HepG2 (cell line): Measurements from ENCODE around the gene PTPRD. TPM values are rescaled to one million over a fixed set of nuclear protein-coding genes. Genes with fewer than 3 reads are reported as not detected.

Experiments used
- ATAC-seq: fragments of 200-7000 bp; cut with Tn5 transposase; 3 replicates; pipeline ENCODE4 v1.9.1; 2020; ENCODE audit warnings: mild to moderate bottlenecking, moderate library complexity
- BruUV-seq: library from RNA; stranded (reverse); fragments of 400-500 nt; replicated peaks from 2 replicates; lab custom pipeline; 2021; lab: Mats Ljungman, UMichigan
- CTCF ChIA-PET: fragments of 300-600 bp; formaldehyde crosslinking; extraction: SDS; loops from one replicate; lab custom pipeline; 2021; ENCODE audit warnings: low total read pairs, inconsistent platforms, low intra/inter-chr PET ratio; lab: Yijun Ruan, JAX
- POLR2A ChIA-PET: fragments of 350-600 bp; sonication (Branson Sonifier 250); formaldehyde crosslinking; loops from one replicate; lab custom pipeline; 2020; ENCODE audit warnings: antibody characterized with exemption, inconsistent platforms; lab: Yijun Ruan, JAX
- DNase-seq: peaks from one replicate; pipeline ENCODE4 v3.0.0-alpha.2; 2015; ENCODE audit warnings: low spot score
- FAIRE-seq: peaks from 3 replicates; lab custom pipeline; 2011; peaks lifted over from hg19 to GRCh38; lab: Jason Lieb, UNC
- H2AFZ ChIP-seq: one replicate; pipeline ENCODE4 v1.6.1; 2011; ENCODE audit warnings: low read length, inconsistent platforms
- H3K27ac ChIP-seq: fragments of 300-600 bp; 3 replicates; pipeline ENCODE4 v1.8.0; 2011; ENCODE audit warnings: mixed run types, mild to moderate bottlenecking, mixed read lengths, low read length, inconsistent platforms; ENCODE audit not compliant: insufficient read depth; ENCODE audit errors: extremely low read length
- H3K27me3 ChIP-seq, 2 experiments: fragments of 200-600 bp in 1 of 2; 2 replicates in 1 of 2; 3 replicates in 1 of 2; pipeline versions ENCODE4 v1.6.0 to v1.8.0; 2011; ENCODE audit warnings: low read length in 2 of 2, mild to moderate bottlenecking in 2 of 2, moderate library complexity in 2 of 2, inconsistent platforms in 1 of 2; ENCODE audit not compliant: insufficient read depth in 2 of 2, control insufficient read depth in 1 of 2
- H3K36me3 ChIP-seq, 2 experiments: fragments of 200-600 bp in 1 of 2; replicated peaks in 1 of 2; 2 replicates in 1 of 2; 3 replicates in 1 of 2; pipeline versions ENCODE4 v1.5.1 to v1.8.0; 2011; ENCODE audit warnings: low read length in 2 of 2, inconsistent platforms in 1 of 2; ENCODE audit not compliant: insufficient read depth in 2 of 2, control insufficient read depth in 1 of 2
- H3K4me1 ChIP-seq: 2 replicates; pipeline ENCODE4 v1.5.1; 2012; ENCODE audit warnings: low read length, inconsistent platforms; ENCODE audit not compliant: insufficient read depth
- H3K4me2 ChIP-seq: 2 replicates; pipeline ENCODE4 v1.6.0; 2011; ENCODE audit warnings: low read depth, low read length, inconsistent platforms
- H3K4me3 ChIP-seq, 3 experiments: fragments of 200-600 bp in 1 of 3; sonication (generic), shearing (Covaris generic) in 1 of 3; replicated peaks in 1 of 3; 2 replicates each; pipeline ENCODE4 v1.5.1; 2011 to 2016; ENCODE audit warnings: low read length in 3 of 3, inconsistent platforms in 2 of 3, low read depth in 2 of 3, mild to moderate bottlenecking in 2 of 3, control low read depth in 1 of 3, mixed read lengths in 1 of 3; ENCODE audit not compliant: insufficient read depth in 1 of 3
- H3K79me2 ChIP-seq: one replicate; pipeline ENCODE4 v1.6.1; 2011; ENCODE audit warnings: low read length, inconsistent platforms; ENCODE audit not compliant: insufficient read depth
- H3K9ac ChIP-seq: 2 replicates; pipeline ENCODE4 v1.6.0; 2011; ENCODE audit warnings: mild to moderate bottlenecking, low read depth, low read length, inconsistent platforms; ENCODE audit not compliant: insufficient read depth
- H3K9me3 ChIP-seq: 2 replicates; pipeline ENCODE4 v1.5.1; 2012; ENCODE audit warnings: mild to moderate bottlenecking, low read length
- H4K20me1 ChIP-seq: 2 replicates; pipeline ENCODE4 v1.6.0; 2011; ENCODE audit warnings: inconsistent platforms, mild to moderate bottlenecking, low read length, moderate library complexity; ENCODE audit not compliant: insufficient read depth
- ARID2 ChIP-seq: sonication (generic); formaldehyde crosslinking; IDR thresholded peaks from 2 replicates; pipeline ENCODE4 v1.8.1; 2022; ENCODE audit warnings: mild to moderate bottlenecking, missing genetic modification reagents, borderline replicate concordance
- CEBPB ChIP-seq: IDR thresholded peaks from 2 replicates; pipeline ENCODE4 v1.6.1; 2011; ENCODE audit warnings: low read depth, low read length, improper control_type of control experiment, borderline replicate concordance
- EHMT2 ChIP-seq: fragments of 200-600 bp; sonication (generic); IDR thresholded peaks from 2 replicates; pipeline ENCODE4 v1.7.0; 2017; ENCODE audit warnings: antibody characterized with exemption, low read depth, low read length, borderline replicate concordance
- ESRRA ChIP-seq: sonication (generic); formaldehyde crosslinking; IDR thresholded peaks from 2 replicates; pipeline ENCODE4 v1.5.1; 2020; ENCODE audit warnings: mild to moderate bottlenecking, low read depth, missing genetic modification reagents
- FOSL2 ChIP-seq: sonication (generic); formaldehyde crosslinking; IDR thresholded peaks from 2 replicates; pipeline ENCODE4 v1.4.0; 2020; ENCODE audit warnings: missing genetic modification reagents
- NFYB ChIP-seq: sonication (generic); formaldehyde crosslinking; IDR thresholded peaks from 2 replicates; pipeline ENCODE4 v1.4.0; 2020; ENCODE audit warnings: missing genetic modification reagents
- RFX1 ChIP-seq: fragments of 450-650 bp; IDR thresholded peaks from 2 replicates; pipeline ENCODE4 v1.6.1; 2017
- SNRNP70 ChIP-seq: fragments of 200-400 bp; formaldehyde crosslinking; IDR thresholded peaks from 2 replicates; pipeline ENCODE4 v1.6.1; 2017; ENCODE audit warnings: mild to moderate bottlenecking, low read depth, low read length, moderate library complexity
- ZNF7 ChIP-seq: IDR thresholded peaks from 2 replicates; pipeline ENCODE4 v1.6.1; 2016; ENCODE audit warnings: missing biosample characterization, missing genetic modification reagents
- WGBS: methylation state at CpG from one replicate; pipeline ENCODE4 v1.1.6; 2017; ENCODE audit warnings: low lambda C conversion rate; 5-methylcytosine and 5-hydroxymethylcytosine counted together
- in situ Hi-C: cut with HindIII; loops from 2 replicates; pipeline ENCODE4 v1.10.0; 2017; ENCODE audit warnings: low pct_unique_long_range_greater_than_20kb; ENCODE audit not compliant: extremely low pct_ligation_motif_present
- intact Hi-C: fragments of 100-400 bp; cut with micrococcal nuclease; formaldehyde crosslinking; loops from one replicate; pipeline ENCODE4 v1.10.0; 2022; ENCODE audit not compliant: unreplicated experiment
- polyA plus RNA-seq, 8 experiments: library from polyadenylated mRNA; depleted of rRNA in 3 of 8; stranded (reverse) in 7 of 8; unstranded in 1 of 8; fragments of >200 nt; fragmentation: Illumina TruSeq in 4 of 8; extraction: Trizol in 4 of 8; gene quantifications; 2 replicates each; pipeline versions ENCODE4 v1.2.1 to v1.2.3, GENCODE V29; 2011 to 2016; ENCODE audit warnings: low read depth in 4 of 8, missing spikeins in 1 of 8, mixed read lengths in 1 of 8; ENCODE audit not compliant: insufficient read depth in 1 of 8
- total RNA-seq, 5 experiments: library from RNA; depleted of rRNA; stranded (reverse); fragments of >200 nt; fragmentation: Illumina TruSeq; extraction: Trizol; gene quantifications; 2 replicates each; pipeline ENCODE4 v1.2.3, GENCODE V29; 2016; ENCODE audit warnings: low read depth in 1 of 5
- TF ChIP-seq, protein P1 (sequence below): sonication (generic); formaldehyde crosslinking; IDR thresholded peaks from 2 replicates; pipeline ENCODE4 v1.5.0; 2020; ENCODE audit warnings: missing genetic modification reagents
- TF ChIP-seq, protein P2 (sequence below), 2 experiments: fragments of 450-650 bp in 1 of 2; sonication (generic) in 1 of 2; formaldehyde crosslinking; IDR thresholded peaks; 2 replicates each; pipeline versions ENCODE4 v1.5.0 to v1.8.0; 2020 to 2022; ENCODE audit warnings: mild to moderate bottlenecking in 1 of 2, missing genetic modification reagents in 1 of 2

PTPRD gene
- total and polyA plus RNA-seq, 2 of the 13 experiments (the other 11 are each of a cell fraction or from before 2014, with no cell fraction given), result 0.05 TPM; not detected in 1

DNA sequence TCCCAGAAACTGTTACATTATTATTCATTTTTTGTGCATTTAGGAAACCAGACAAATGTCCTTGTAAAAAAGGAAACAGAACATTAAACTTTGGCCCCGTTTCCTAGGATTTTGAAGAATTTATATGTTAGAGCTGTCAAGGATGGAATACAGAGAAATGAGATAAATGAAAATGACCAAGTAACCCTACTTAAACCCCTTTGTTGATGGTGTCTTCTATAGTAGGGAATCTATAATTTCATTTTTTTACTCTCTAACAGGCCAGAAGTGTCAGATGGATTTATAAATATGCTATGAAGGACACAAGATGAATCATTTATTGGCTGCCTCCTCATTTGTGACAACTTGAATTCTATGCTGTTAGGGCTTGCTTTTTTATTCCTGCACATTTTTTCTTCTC, 1047.1 kb downstream of the PTPRD start:
- H3K4me1 ChIP-seq, result no peaks in the 10 kb centered on the region
- no peak for DNase-seq
- POLR2A ChIA-PET, result no interaction called here
- TF ChIP-seq ZNF7 (CRISPR knock-in tag) (no peak), NFYB (no peak), ARID2 (CRISPR knock-in tag) (no peak), CEBPB (no peak)
- TF ChIP-seq, all 625 proteins: peak for 0
- H3K4me2 ChIP-seq, result no peak overlapping the region
- intact Hi-C loops, result no loop called here
- no peaks in the 10 kb centered on the region for H3K27me3 ChIP-seq
- BruUV-seq, result no TSS peak
- no peaks in the 10 kb centered on the region for H3K9me3 ChIP-seq
- CTCF ChIA-PET, result no interaction called here
- H3K4me3 ChIP-seq, result no peak overlapping the region
- H2AFZ ChIP-seq, result no peak overlapping the region
- in situ Hi-C loops, result no loop called here
- H3K36me3 ChIP-seq, result no peaks in the 10 kb centered on the region
- no peaks in the 10 kb centered on the region for H3K79me2 ChIP-seq
- H4K20me1 ChIP-seq, result no peaks in the 10 kb centered on the region
- FAIRE-seq (no peak), ATAC-seq (no peak)
- H3K27ac ChIP-seq, result no peak overlapping the region
- WGBS, result 0% methylated on average over 1 of the region's 1 CpG
- H3K9ac ChIP-seq, result no peak overlapping the region

DNA sequence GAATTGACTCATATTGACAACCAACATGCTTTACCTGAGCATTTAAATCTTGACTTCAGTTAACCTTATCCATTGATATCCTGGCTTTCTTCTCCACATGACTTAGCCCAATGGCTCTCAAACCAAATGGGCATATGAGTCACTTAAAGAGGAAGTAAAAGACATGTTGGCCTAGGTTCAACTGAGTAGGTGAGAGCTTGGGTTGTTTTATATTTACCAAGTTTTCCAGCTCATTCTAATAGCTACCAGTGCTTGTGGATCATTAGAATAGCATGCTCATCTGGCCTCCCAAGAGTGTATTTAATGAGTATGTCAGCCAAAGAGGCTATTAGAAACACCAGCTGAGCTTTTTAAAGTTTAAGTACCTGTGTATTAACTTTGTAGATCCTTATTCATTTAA, 1049.0 kb downstream of the PTPRD start:
- Histone ChIP-seq H4K20me1 (no peaks in the 10 kb centered on the region), H3K9me3 (no peaks in the 10 kb centered on the region), H3K4me1 (no peaks in the 10 kb centered on the region), H2AFZ (no peak overlapping the region), H3K79me2 (no peaks in the 10 kb centered on the region), H3K27ac (no peak overlapping the region)
- intact Hi-C loops, result no loop called here
- ATAC-seq, result no peak
- no TSS peak for BruUV-seq
- TF ChIP-seq, protein P1, sequence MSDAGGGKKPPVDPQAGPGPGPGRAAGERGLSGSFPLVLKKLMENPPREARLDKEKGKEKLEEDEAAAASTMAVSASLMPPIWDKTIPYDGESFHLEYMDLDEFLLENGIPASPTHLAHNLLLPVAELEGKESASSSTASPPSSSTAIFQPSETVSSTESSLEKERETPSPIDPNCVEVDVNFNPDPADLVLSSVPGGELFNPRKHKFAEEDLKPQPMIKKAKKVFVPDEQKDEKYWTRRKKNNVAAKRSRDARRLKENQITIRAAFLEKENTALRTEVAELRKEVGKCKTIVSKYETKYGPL (CRISPR knock-in tag), result no peak
- TF ChIP-seq FOSL2 (CRISPR knock-in tag), result no peak
- TF ChIP-seq, protein P2, sequence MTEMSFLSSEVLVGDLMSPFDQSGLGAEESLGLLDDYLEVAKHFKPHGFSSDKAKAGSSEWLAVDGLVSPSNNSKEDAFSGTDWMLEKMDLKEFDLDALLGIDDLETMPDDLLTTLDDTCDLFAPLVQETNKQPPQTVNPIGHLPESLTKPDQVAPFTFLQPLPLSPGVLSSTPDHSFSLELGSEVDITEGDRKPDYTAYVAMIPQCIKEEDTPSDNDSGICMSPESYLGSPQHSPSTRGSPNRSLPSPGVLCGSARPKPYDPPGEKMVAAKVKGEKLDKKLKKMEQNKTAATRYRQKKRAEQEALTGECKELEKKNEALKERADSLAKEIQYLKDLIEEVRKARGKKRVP (CRISPR knock-in tag; IDR thresholded peaks at IDR 0.05), result no peak
- no peak for TF ChIP-seq RFX1
- TF ChIP-seq SNRNP70, result no peak
- no peak for TF ChIP-seq ESRRA (CRISPR knock-in tag)
- no peak for TF ChIP-seq EHMT2
- TF ChIP-seq, all 625 proteins: peak for 0
- no peak for DNase-seq
- no peaks in the 10 kb centered on the region for H3K27me3 ChIP-seq
- H3K4me2 ChIP-seq, result no peak overlapping the region
- FAIRE-seq, result no peak
- no peak overlapping the region for H3K4me3 ChIP-seq
- no peaks in the 10 kb centered on the region for H3K36me3 ChIP-seq
- ChIA-PET CTCF (no interaction called here), POLR2A (no interaction called here)
- H3K9ac ChIP-seq, result no peak overlapping the region
- in situ Hi-C loops, result no loop called here
